Measurements from ENCODE around the gene OR56B1.

The OR56B1 gene

DNA sequence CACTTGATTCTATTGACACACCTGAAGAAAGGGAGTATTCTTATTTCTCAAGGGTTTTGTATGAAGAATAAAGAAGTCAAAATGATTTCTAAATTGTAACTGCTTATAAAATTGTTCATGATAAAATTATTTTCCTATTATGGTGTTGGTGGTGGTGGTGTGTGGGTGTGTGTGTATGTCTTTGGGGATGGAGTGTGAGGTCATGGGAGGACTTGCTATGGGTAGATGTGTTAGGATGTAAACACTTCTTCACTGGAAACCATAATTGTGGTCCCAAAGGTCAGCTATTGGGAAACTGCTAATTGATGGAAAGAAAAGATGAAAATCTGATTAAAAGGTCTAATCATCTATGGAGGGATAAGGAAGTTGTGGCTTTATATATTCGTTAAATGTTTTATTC, 41.6 kb upstream of the OR56B1 start:
- no peaks in the 10 kb centered on the region for H3K4me1 ChIP-seq (ENCODE audit: insufficient read depth, insufficient read length)
- peaks cover 7% of the 10 kb centered on the region for H3K36me3 ChIP-seq (ENCODE audit: insufficient read depth, insufficient read length, low read length)
- no peaks in the 10 kb centered on the region for H3K27me3 ChIP-seq (ENCODE audit: insufficient read depth, insufficient read length)
- H3K9ac ChIP-seq (ENCODE audit: insufficient read length, low read depth), result no peak overlapping the region
- H3K9me3 ChIP-seq (ENCODE audit: insufficient read depth, low read length), result no peaks in the 10 kb centered on the region
- no peak for TF ChIP-seq ZNF274 (IDR thresholded peaks at IDR 0.05; ENCODE audit: low read depth, low read length)
- no peak for TF ChIP-seq SUZ12 (IDR thresholded peaks at IDR 0.05; ENCODE audit: extremely low read depth, insufficient read depth, insufficient read length)
- no peak for TF ChIP-seq YY1 (IDR thresholded peaks at IDR 0.05; ENCODE audit: insufficient read depth, insufficient read length)
- no peak overlapping the region for H3K4me3 ChIP-seq (ENCODE audit: insufficient read length, low read depth)
- DNase-seq (ENCODE audit: low read depth, low spot score), result no peak

DNA sequence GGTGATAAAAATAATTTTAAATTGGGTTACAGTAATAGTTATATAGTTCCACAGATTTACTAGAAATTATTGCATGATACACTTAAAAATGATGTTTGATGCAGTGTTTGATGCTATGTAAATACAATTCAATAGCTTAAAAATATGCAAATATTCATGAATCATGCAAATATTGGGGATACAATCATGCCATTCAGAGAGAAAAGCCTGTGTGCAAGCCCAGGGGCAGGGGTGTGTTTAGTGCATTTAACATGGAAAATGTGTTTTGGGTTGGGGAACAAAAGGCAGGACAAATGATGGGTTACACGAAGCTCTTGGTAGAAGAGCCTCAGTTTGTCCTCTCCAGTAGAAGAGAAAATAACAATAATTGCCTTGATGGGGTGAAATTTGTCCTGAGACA, 40.7 kb upstream of the OR56B1 start:
- peaks cover 7% of the 10 kb centered on the region for H3K36me3 ChIP-seq (ENCODE audit: insufficient read depth, insufficient read length, low read length)
- H3K27me3 ChIP-seq (ENCODE audit: insufficient read depth, insufficient read length), result no peaks in the 10 kb centered on the region
- H3K9ac ChIP-seq (ENCODE audit: insufficient read length, low read depth), result no peak overlapping the region
- DNase-seq (ENCODE audit: low read depth, low spot score), result no peak
- H3K4me3 ChIP-seq (ENCODE audit: insufficient read length, low read depth), result no peak overlapping the region
- no peaks in the 10 kb centered on the region for H3K4me1 ChIP-seq (ENCODE audit: insufficient read depth, insufficient read length)
- no peaks in the 10 kb centered on the region for H3K9me3 ChIP-seq (ENCODE audit: insufficient read depth, low read length)
- TF ChIP-seq YY1 (IDR thresholded peaks at IDR 0.05; ENCODE audit: insufficient read depth, insufficient read length), result no peak
- no peak for TF ChIP-seq SUZ12 (IDR thresholded peaks at IDR 0.05; ENCODE audit: extremely low read depth, insufficient read depth, insufficient read length)
- no peak for TF ChIP-seq ZNF274 (IDR thresholded peaks at IDR 0.05; ENCODE audit: low read depth, low read length)

DNA sequence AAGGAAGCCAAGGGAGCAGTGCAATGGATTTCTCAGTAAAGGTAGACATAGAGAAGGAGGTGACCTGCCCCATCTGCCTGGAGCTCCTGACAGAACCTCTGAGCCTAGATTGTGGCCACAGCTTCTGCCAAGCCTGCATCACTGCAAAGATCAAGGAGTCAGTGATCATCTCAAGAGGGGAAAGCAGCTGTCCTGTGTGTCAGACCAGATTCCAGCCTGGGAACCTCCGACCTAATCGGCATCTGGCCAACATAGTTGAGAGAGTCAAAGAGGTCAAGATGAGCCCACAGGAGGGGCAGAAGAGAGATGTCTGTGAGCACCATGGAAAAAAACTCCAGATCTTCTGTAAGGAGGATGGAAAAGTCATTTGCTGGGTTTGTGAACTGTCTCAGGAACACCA, 40.0 kb upstream of the OR56B1 start:
- no peak overlapping the region for H3K9ac ChIP-seq (ENCODE audit: insufficient read length, low read depth)
- H3K4me1 ChIP-seq (ENCODE audit: insufficient read depth, insufficient read length), result no peaks in the 10 kb centered on the region
- peaks cover 7% of the 10 kb centered on the region for H3K36me3 ChIP-seq (ENCODE audit: insufficient read depth, insufficient read length, low read length)
- TF ChIP-seq ZNF274 (IDR thresholded peaks at IDR 0.05; ENCODE audit: low read depth, low read length), result no peak
- H3K27me3 ChIP-seq (ENCODE audit: insufficient read depth, insufficient read length), result no peaks in the 10 kb centered on the region
- no peak overlapping the region for H3K4me3 ChIP-seq (ENCODE audit: insufficient read length, low read depth)
- no peaks in the 10 kb centered on the region for H3K9me3 ChIP-seq (ENCODE audit: insufficient read depth, low read length)
- no peak for DNase-seq (ENCODE audit: low read depth, low spot score)

DNA sequence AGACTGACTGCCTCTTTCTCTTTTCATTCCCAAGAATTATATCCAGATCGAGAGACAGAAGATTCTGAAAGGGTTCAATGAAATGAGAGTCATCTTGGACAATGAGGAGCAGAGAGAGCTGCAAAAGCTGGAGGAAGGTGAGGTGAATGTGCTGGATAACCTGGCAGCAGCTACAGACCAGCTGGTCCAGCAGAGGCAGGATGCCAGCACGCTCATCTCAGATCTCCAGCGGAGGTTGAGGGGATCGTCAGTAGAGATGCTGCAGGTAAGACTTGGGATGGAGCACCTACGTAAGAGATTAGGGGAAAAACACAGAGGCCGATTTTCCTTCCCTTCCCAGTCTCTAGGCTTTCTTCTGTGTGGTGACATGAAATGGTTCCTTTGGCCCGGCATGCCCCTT, 38.0 kb upstream of the OR56B1 start:
- DNase-seq (ENCODE audit: low read depth, low spot score), result no peak
- Histone ChIP-seq H3K9ac (ENCODE audit: insufficient read length, low read depth) (no peak overlapping the region), H3K27me3 (ENCODE audit: insufficient read depth, insufficient read length) (no peaks in the 10 kb centered on the region), H3K4me3 (ENCODE audit: insufficient read length, low read depth) (no peak overlapping the region), H3K36me3 (ENCODE audit: insufficient read depth, insufficient read length, low read length) (peaks cover 8% of the 10 kb centered on the region), H3K9me3 (ENCODE audit: insufficient read depth, low read length) (no peaks in the 10 kb centered on the region), H3K4me1 (ENCODE audit: insufficient read depth, insufficient read length) (no peaks in the 10 kb centered on the region)
- TF ChIP-seq ZNF274 (IDR thresholded peaks at IDR 0.05; ENCODE audit: low read depth, low read length) (no peak), SUZ12 (IDR thresholded peaks at IDR 0.05; ENCODE audit: extremely low read depth, insufficient read depth, insufficient read length) (no peak), YY1 (IDR thresholded peaks at IDR 0.05; ENCODE audit: insufficient read depth, insufficient read length) (no peak)

DNA sequence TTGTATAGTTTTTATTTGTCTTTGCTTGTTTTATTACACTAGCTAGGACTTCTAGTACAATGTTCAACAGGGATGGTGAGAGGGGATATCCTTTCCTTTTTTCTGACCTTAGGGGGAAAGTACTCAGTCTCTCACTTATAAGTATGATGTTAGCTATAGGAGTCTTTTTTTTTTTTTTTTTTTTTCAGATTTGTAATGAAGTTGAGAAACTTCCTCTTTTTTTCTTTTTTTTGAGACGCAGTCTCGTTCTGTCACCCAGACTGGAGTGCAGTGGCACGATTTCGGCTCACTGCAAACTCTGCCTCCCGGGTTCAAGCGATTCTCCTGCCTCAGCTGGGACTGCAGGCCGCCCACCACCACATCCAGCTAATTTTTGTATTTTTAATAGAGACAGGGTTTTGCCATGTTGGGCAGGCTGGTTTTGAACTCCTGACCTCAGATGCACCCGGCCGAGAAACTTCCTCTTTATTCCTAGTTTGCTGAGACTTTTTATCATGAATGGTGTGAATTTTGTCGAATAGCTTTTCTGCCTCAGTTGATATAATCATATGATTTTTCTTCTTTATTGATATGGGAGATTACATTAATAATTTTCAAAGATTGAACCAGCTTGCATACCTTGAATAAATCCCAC, 35.7 kb upstream of the OR56B1 start:
- H3K27me3 ChIP-seq (ENCODE audit: insufficient read depth, insufficient read length), result no peaks in the 10 kb centered on the region
- DNase-seq (ENCODE audit: low read depth, low spot score), result no peak
- H3K4me3 ChIP-seq (ENCODE audit: insufficient read length, low read depth), result no peak overlapping the region
- no peak for TF ChIP-seq ZNF274 (IDR thresholded peaks at IDR 0.05; ENCODE audit: low read depth, low read length)
- no peak for TF ChIP-seq YY1 (IDR thresholded peaks at IDR 0.05; ENCODE audit: insufficient read depth, insufficient read length)
- TF ChIP-seq SUZ12 (IDR thresholded peaks at IDR 0.05; ENCODE audit: extremely low read depth, insufficient read depth, insufficient read length), result no peak
- peaks cover 8% of the 10 kb centered on the region for H3K36me3 ChIP-seq (ENCODE audit: insufficient read depth, insufficient read length, low read length)
- H3K9ac ChIP-seq (ENCODE audit: insufficient read length, low read depth), result no peak overlapping the region
- H3K9me3 ChIP-seq (ENCODE audit: insufficient read depth, low read length), result no peaks in the 10 kb centered on the region
- H3K4me1 ChIP-seq (ENCODE audit: insufficient read depth, insufficient read length), result no peaks in the 10 kb centered on the region

DNA sequence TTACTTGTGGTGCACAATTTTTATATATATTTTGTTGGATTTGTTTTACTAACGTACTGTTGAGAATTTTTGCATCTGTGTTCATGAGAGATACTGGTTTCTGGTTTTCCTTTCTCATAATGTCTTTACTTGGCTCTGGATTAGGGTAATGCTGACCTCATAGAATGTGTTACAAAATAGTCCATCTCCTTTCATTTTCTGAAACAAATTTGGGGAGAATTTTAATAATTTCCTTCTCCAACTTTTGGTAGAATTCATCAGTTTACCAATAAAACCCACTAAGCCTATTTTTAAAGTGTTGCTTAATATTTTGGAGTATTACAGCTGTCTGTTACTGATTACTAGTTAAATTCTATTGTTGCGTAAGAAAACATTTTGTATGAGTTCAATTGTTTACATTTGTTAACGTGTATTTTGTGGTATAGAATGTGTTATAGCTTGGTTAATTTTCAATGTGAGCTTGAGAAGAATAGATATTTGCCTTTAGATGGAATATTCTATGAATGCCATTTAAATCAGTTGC, 35.1 kb upstream of the OR56B1 start:
- no peaks in the 10 kb centered on the region for H3K9me3 ChIP-seq (ENCODE audit: insufficient read depth, low read length)
- DNase-seq (ENCODE audit: low read depth, low spot score), result no peak
- no peaks in the 10 kb centered on the region for H3K4me1 ChIP-seq (ENCODE audit: insufficient read depth, insufficient read length)
- TF ChIP-seq YY1 (IDR thresholded peaks at IDR 0.05; ENCODE audit: insufficient read depth, insufficient read length), result no peak
- no peak for TF ChIP-seq ZNF274 (IDR thresholded peaks at IDR 0.05; ENCODE audit: low read depth, low read length)
- no peak for TF ChIP-seq SUZ12 (IDR thresholded peaks at IDR 0.05; ENCODE audit: extremely low read depth, insufficient read depth, insufficient read length)
- H3K4me3 ChIP-seq (ENCODE audit: insufficient read length, low read depth), result no peak overlapping the region
- H3K36me3 ChIP-seq (ENCODE audit: insufficient read depth, insufficient read length, low read length), result peaks cover 6% of the 10 kb centered on the region
- H3K27me3 ChIP-seq (ENCODE audit: insufficient read depth, insufficient read length), result no peaks in the 10 kb centered on the region
- no peak overlapping the region for H3K9ac ChIP-seq (ENCODE audit: insufficient read length, low read depth)

DNA sequence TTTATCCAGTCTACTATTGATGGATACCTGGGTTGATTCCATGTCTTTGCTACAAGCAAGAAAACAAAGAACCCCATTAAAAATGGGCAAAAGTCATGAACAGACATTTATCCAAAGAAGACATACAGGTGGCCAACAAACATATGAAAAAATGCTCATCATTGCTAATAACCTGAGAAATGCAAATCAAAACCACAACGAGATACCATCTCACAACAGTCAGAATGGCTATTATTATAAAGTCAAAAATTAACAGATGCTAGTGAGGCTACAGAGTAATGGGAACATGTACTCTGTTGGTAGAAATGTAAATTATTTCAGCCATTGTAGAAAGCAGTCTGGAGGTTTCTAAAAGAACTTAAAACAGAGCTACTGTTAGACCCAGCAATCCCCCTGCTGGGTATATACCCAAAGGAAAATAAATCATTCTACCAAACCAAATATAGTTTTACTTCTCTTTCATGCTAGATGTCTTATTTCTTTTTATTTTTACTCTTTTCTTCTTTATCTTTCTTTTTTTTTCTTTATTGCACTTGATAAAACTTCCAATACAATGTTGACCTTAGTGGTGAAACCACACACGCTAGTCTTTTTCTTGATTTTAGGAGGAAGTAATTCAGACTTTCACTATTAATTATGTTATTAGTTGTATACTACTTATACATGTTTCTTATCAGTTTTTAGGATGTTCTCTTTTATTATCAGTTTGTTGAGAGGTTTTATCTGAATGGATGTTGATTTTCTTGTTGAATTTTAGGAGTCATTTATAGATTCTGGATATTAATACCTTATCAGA, 32.3 kb upstream of the OR56B1 start:
- H3K9ac ChIP-seq (ENCODE audit: insufficient read length, low read depth), result no peak overlapping the region
- TF ChIP-seq ZNF274 (IDR thresholded peaks at IDR 0.05; ENCODE audit: low read depth, low read length) (no peak), YY1 (IDR thresholded peaks at IDR 0.05; ENCODE audit: insufficient read depth, insufficient read length) (no peak), SUZ12 (IDR thresholded peaks at IDR 0.05; ENCODE audit: extremely low read depth, insufficient read depth, insufficient read length) (no peak)
- no peaks in the 10 kb centered on the region for H3K27me3 ChIP-seq (ENCODE audit: insufficient read depth, insufficient read length)
- DNase-seq (ENCODE audit: low read depth, low spot score), result no peak
- no peak overlapping the region for H3K4me3 ChIP-seq (ENCODE audit: insufficient read length, low read depth)
- peaks cover 5% of the 10 kb centered on the region for H3K36me3 ChIP-seq (ENCODE audit: insufficient read depth, insufficient read length, low read length)
- no peaks in the 10 kb centered on the region for H3K9me3 ChIP-seq (ENCODE audit: insufficient read depth, low read length)
- no peaks in the 10 kb centered on the region for H3K4me1 ChIP-seq (ENCODE audit: insufficient read depth, insufficient read length)

All from NT2/D1 (cell line).